ENCODE results near the gene ZYX. TPM values are rescaled to one million over a fixed set of nuclear protein-coding genes. Genes with fewer than 3 reads are reported as not detected.
"Not testable (repeated sequence)": the region's sequence is repeated elsewhere in the genome, so short reads cannot be mapped to it uniquely, and the experiment has no call there.

The ZYX gene
- total RNA-seq, 3 donors from 2014 or later: 60.2 to 61.0 (median 60.4) TPM

GRCh38 chr7:143391462-143392404, 10.6 kb downstream of the ZYX start:
- Histone ChIP-seq H3K4me3 (peak overlapping the region in 1 of 3 donors; percentile 50), H3K36me3 (no peaks in the 10 kb centered on the region), H3K27ac (peak overlapping the region; percentile 76 to 100), H3K9me3 (no peaks in the 10 kb centered on the region), H3K4me1 (peaks cover 17 to 19% of the 10 kb centered on the region in 2 donors), H3K27me3 (no peaks in the 10 kb centered on the region)
- TF ChIP-seq POLR2AphosphoS5 (IDR thresholded peaks at IDR 0.05): peak in 2 of 3 donors; percentile 30 to 46
- no peak for TF ChIP-seq POLR2A (IDR thresholded peaks at IDR 0.05)
- intact Hi-C loops (cut with DNase I; ENCODE audit: low total_unique reads): no loop called here
- DNase-seq (ENCODE audit: low spot score in 2 of 2): no peak

DNA sequence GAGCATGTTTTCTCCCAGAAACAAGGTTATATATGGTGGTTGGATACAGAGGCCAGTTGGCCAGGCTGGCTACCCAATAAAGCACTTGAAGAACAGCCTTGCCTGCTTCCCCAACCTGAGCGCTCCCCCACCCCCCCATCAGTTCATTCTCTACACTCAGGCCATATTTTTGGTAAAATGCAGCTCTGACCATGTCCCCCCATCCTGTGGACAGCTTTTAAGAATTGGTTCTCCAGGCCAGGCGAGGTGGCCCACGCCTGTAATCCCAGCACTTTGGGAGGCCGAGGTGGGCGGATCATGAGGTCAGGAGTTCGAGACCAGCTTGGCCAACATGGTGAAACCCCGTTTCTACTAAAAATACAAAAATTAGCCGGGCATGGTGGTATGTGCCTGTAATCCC, 11.3 kb downstream of the ZYX start:
- Histone ChIP-seq H3K4me1 (peaks cover 17 to 19% of the 10 kb centered on the region in 2 donors), H3K4me3 (peak overlapping the region in 1 of 3 donors; percentile 50), H3K27ac (peak overlapping the region; percentile 76 to 100)
- H3K9me3 ChIP-seq; intact Hi-C loops (cut with DNase I; ENCODE audit: low total_unique reads); DNase-seq (ENCODE audit: low spot score in 2 of 2); H3K27me3 ChIP-seq; H3K36me3 ChIP-seq: not testable (repeated sequence)

GRCh38 chr7:143392875-143393266, 11.7 kb downstream of the ZYX start:
- Histone ChIP-seq H3K9me3 (no peaks in the 10 kb centered on the region), H3K27ac (peak overlapping the region; percentile 76 to 100), H3K36me3 (no peaks in the 10 kb centered on the region), H3K4me3 (no peak overlapping the region), H3K27me3 (no peaks in the 10 kb centered on the region), H3K4me1 (peaks cover 17 to 19% of the 10 kb centered on the region in 2 donors)
- no peak for TF ChIP-seq POLR2A (IDR thresholded peaks at IDR 0.05)
- TF ChIP-seq POLR2AphosphoS5 (IDR thresholded peaks at IDR 0.05): no peak
- no peak for TF ChIP-seq CTCF (IDR thresholded peaks at IDR 0.05)
- intact Hi-C loops (cut with DNase I; ENCODE audit: low total_unique reads): no loop called here
- no peak for DNase-seq (ENCODE audit: low spot score in 2 of 2)

DNA sequence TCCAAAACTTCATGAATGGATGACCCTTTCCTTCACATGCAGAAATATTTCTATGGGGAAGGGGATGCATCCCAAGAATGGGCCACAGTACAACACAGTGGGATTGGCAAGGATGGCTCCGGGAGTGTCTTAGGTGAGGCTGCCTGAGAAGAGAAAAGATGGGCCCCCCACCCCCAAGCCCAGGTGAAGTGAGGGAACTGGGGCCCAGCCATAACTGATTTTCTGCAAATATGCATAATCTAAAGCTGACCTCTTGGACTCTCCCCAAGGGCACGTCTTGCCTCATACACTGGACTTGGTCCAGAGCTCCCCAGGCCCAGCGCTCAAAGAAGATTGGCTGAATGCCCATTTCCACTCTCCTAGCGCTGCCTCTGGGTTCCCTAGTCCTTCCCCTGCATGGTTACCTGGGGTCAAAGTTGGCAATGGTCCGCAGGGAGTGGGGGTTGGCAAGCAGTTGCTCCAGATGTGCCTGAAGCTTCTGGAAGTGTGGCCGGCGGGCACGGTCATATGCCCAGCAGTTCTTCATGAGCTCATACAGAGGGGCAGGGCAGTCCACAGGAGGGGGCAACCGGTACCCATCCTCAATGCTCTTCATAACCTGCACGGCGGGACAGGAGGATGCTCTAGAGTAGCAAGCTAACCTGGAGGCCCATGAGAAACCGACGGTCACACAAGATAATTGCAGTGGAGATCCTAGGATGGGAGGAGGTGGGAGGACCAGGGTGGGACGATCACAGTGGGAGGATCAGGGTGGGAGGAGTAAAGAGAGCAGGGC, 12.3 kb downstream of the ZYX start:
- no peak overlapping the region for H3K4me3 ChIP-seq
- H3K27me3 ChIP-seq: no peaks in the 10 kb centered on the region
- peak overlapping the region in 1 of 2 donors; percentile 100 for H3K27ac ChIP-seq
- H3K4me1 ChIP-seq: peaks cover 17 to 19% of the 10 kb centered on the region in 2 donors
- no peaks in the 10 kb centered on the region for H3K36me3 ChIP-seq
- no peak for DNase-seq (ENCODE audit: low spot score in 2 of 2)
- intact Hi-C loops (cut with DNase I; ENCODE audit: low total_unique reads): no loop called here
- H3K9me3 ChIP-seq: no peaks in the 10 kb centered on the region
- peak in 1 of 3 donors; percentile 22 for TF ChIP-seq POLR2AphosphoS5 (IDR thresholded peaks at IDR 0.05)
- TF ChIP-seq CTCF (IDR thresholded peaks at IDR 0.05): no peak
- no peak for TF ChIP-seq POLR2A (IDR thresholded peaks at IDR 0.05)

- Histone ChIP-seq H3K27ac (no peak overlapping the region), H3K27me3 (no peaks in the 10 kb centered on the region), H3K4me3 (no peak overlapping the region), H3K4me1 (peaks cover 17 to 19% of the 10 kb centered on the region in 2 donors), H3K36me3 (no peaks in the 10 kb centered on the region), H3K9me3 (no peaks in the 10 kb centered on the region)
- intact Hi-C loops (cut with DNase I; ENCODE audit: low total_unique reads): no loop called here
- TF ChIP-seq CTCF (IDR thresholded peaks at IDR 0.05): no peak
- no peak for TF ChIP-seq POLR2A (IDR thresholded peaks at IDR 0.05)
- no peak for TF ChIP-seq POLR2AphosphoS5 (IDR thresholded peaks at IDR 0.05)
- DNase-seq (ENCODE audit: low spot score in 2 of 2): no peak
Observed at GRCh38 chr7:143394068-143394467, 12.9 kb downstream of the ZYX start.
